OCI-LY1 (cell line): ENCODE data around the gene EHD1.

Source experiments
- CTCF ChIP-seq: fragments of 200-600 bp; sonication (generic), shearing (Covaris generic); IDR thresholded peaks from 2 replicates; pipeline ENCODE4 v1.5.1; 2017; ENCODE audit warnings: mild to moderate bottlenecking, antibody characterized with exemption, low read length, moderate library complexity, mixed read lengths
- EZH2 ChIP-seq: fragments of 200-600 bp; sonication (generic), shearing (Covaris generic); IDR thresholded peaks from 2 replicates; pipeline ENCODE4 v1.8.0; 2017; ENCODE audit warnings: borderline replicate concordance, mixed run types, mild to moderate bottlenecking, antibody characterized with exemption, low read length, moderate library complexity, mixed read lengths

- no peak for TF ChIP-seq CTCF
- TF ChIP-seq EZH2, result no peak
Measured at GRCh38 chr11:64854157-64854533, 24.3 kb downstream of the EHD1 start.
